Mesodermal cell (in vitro differentiated cells): ENCODE results near the gene SLC17A9.

Experiments used
- H3K27ac ChIP-seq: 2 replicates; pipeline ENCODE4 v1.7.0; 2013; ENCODE audit warnings: mild to moderate bottlenecking, low read depth, low read length, moderate library complexity; ENCODE audit not compliant: severe bottlenecking
- H3K36me3 ChIP-seq: 2 replicates; pipeline ENCODE4 v1.7.1; 2013; ENCODE audit warnings: mild to moderate bottlenecking, low read length, moderate library complexity; ENCODE audit not compliant: control insufficient read depth, insufficient read depth
- H3K4me1 ChIP-seq: one replicate; pipeline ENCODE4 v1.7.1; 2013; ENCODE audit warnings: mild to moderate bottlenecking, low read length; ENCODE audit not compliant: insufficient read depth, control insufficient read depth, poor library complexity, severe bottlenecking
- H3K4me3 ChIP-seq: 2 replicates; pipeline ENCODE4 v1.7.0; 2013; ENCODE audit warnings: low read length, control low read depth, mild to moderate bottlenecking; ENCODE audit not compliant: insufficient read depth, poor library complexity, severe bottlenecking; ENCODE audit errors: extremely low read depth
- H3K9me3 ChIP-seq: 2 replicates; pipeline ENCODE4 v1.7.1; 2013; ENCODE audit warnings: mild to moderate bottlenecking, low read length, moderate library complexity; ENCODE audit not compliant: control insufficient read depth
- WGBS, 2 experiments: methylation state at CpG; one replicate each; pipeline ENCODE4 v1.1.5; 2013; ENCODE audit warnings: missing lambda C conversion rate in 2 of 2; ENCODE audit not compliant: insufficient coverage in 2 of 2; 5-methylcytosine and 5-hydroxymethylcytosine counted together

SLC17A9 gene

DNA sequence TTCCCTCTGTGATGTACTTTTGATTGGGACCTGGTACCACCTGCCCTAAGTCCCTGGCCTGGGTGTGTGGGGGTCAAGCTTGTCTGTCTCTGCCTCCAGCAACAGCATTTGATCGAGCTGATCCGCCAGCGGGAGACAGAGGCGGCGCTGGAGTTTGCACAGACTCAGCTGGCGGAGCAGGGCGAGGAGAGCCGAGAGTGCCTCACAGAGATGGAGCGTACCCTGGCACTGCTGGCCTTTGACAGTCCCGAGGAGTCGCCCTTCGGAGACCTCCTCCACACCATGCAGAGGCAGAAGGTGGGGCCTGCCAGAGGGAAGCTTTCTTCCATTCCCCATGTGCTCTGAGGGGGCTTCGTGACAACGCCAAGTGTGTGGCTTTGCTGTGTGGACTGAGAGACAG is 9.1 kb upstream of the SLC17A9 start:
- Histone ChIP-seq H3K9me3 (no peaks in the 10 kb centered on the region), H3K36me3 (peaks cover 85% of the 10 kb centered on the region), H3K4me1 (peaks cover 4% of the 10 kb centered on the region), H3K4me3 (no peak overlapping the region), H3K27ac (no peak overlapping the region)
- 89 to 98% methylated on average over 12 to 14 of the region's 14 CpGs for WGBS, 2 experiments

DNA sequence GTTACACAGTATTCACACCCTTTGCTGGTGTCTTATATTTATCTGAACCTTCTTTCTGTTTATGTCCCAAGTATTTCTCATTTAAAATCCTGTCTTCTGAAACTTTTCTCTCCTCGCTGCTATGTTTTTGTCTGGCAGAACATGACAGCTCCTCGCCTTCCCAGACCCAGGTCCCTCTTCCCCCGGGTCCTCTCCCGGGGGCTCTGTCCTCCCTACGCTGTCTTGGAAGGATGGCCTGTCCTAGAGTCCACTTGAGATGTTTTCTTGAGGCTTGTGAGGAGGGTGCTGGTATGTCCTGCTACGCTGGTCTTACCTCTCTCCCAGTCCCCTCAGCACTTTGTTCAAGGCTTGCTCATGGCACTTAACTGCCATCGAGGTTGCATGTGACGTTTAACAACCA is 8.3 kb upstream of the SLC17A9 start:
- Histone ChIP-seq H3K27ac (no peak overlapping the region), H3K9me3 (no peaks in the 10 kb centered on the region), H3K4me3 (no peak overlapping the region), H3K4me1 (peaks cover under 1% of the 10 kb centered on the region), H3K36me3 (peaks cover 92% of the 10 kb centered on the region)
- 96% methylated on average over 7 to 8 of the region's 8 CpGs for WGBS, 2 experiments

DNA sequence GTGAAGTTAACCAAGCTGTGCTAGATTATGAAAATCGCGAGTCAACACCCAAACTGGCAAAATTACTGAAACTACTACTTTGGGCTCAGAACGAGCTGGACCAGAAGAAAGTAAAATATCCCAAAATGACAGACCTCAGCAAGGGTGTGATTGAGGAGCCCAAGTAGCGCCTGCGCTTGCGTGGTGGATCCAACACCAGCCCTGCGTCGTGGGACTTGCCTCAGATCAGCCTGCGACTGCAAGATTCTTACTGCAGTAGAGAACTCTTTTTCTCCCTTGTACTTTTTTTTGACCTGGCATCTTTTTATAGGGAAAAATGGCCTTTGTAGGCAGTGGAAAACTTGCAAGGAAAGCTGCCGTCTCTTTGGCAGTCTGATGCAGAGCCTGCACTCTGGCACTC is 7.8 kb upstream of the SLC17A9 start:
- 91 to 97% methylated on average over 7 to 8 of the region's 10 CpGs for WGBS, 2 experiments
- no peak overlapping the region for H3K4me3 ChIP-seq
- no peaks in the 10 kb centered on the region for H3K4me1 ChIP-seq
- H3K36me3 ChIP-seq: peaks cover 93% of the 10 kb centered on the region
- H3K9me3 ChIP-seq: no peaks in the 10 kb centered on the region
- H3K27ac ChIP-seq: no peak overlapping the region

DNA sequence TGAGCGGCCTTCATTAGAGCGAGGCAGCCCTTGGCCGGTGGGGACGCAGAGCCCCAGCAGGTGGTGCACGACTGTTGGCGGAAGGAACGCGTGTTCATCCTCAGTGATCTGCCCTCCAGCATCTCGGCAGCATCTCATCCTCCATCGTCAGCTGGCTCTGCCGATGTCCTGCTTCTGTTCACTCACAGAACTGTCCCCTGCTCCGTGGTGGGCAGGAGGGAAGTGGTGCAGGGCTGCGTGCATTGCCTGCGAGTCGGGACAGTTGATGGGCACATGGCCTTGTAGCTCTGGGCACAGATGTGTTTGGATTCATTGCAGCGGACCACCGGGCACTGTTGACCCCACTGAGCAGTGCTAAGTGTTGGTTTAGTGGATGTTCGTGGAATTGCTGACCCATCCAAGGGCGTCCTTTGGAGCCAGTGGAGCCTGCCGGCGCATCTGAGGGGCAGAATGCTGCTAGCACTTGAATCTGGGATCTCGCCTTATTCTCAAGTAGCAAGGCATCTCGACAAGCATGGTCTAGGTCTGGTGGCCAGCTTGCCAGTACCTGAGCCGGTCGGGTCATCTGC is 6.7 kb upstream of the SLC17A9 start:
- 98 to 99% methylated on average over 23 to 25 of the region's 25 CpGs for WGBS, 2 experiments
- Histone ChIP-seq H3K4me3 (no peak overlapping the region), H3K36me3 (peaks cover 97% of the 10 kb centered on the region), H3K9me3 (no peaks in the 10 kb centered on the region), H3K4me1 (no peaks in the 10 kb centered on the region), H3K27ac (no peak overlapping the region)

DNA sequence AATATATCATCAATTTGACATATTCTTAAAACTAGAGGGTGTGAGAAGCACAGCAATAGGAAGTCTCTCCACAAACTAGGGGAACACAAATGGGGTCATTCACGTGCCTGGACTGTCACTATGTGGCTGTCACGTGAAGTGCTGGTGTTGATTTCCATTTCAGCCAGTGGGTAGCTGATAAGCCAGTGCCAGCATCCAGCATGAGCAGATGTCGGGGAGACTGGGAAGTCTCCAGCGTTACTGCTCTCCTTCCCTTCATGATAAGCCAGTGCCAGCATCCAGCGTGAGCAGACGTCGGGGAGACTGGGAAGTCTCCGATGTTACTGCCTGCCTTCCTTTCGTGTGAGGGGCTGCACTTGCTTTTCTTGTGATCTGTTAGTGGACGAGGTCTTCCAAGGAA is 5.6 kb upstream of the SLC17A9 start:
- Histone ChIP-seq H3K36me3 (peaks cover 89% of the 10 kb centered on the region), H3K4me3 (no peak overlapping the region)
- 89 to 98% methylated on average over 8 to 10 of the region's 10 CpGs for WGBS, 2 experiments

DNA sequence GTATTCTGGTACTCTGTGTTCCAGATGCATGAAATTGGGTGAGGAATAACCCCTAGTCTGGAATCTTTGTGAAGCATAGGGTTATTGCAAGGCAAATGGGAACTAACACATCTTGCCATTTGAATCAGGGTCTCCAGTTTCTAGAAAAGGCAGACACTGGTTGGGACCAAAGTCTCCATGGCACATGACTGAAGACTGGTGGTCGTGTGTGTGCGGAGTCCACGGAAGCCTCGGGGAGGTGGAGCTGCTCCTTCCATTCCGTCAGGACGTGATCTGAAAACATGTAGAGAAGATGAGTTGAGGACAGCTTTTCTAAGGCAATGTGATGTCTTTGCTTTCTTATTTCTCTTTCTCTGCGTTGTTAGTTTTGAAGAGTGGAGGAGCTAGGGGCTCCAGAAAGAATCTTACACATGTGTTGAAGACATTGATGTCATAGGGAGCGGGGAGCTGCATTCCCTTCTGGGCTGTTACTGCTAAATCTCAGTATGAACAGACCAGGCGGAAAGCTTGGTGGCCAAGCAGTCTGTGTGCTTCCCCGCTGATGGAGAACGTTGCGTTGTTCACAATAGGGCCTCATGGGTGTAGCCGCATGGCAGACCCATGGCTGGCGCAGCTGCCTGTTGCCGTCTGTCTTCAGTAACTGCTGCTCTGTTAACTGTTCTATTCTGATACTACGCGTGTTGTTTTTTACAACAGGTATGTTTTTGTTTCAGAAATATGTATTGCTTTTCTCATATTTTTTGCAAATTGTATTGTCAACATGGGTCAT is 4.8 kb upstream of the SLC17A9 start:
- Histone ChIP-seq H3K4me3 (no peak overlapping the region), H3K4me1 (no peaks in the 10 kb centered on the region), H3K36me3 (peaks cover 81% of the 10 kb centered on the region), H3K9me3 (no peaks in the 10 kb centered on the region), H3K27ac (no peak overlapping the region)
- 88 to 93% methylated on average over 14 to 16 of the region's 17 CpGs for WGBS, 2 experiments

More for the DNA sequence above, 5.6 kb upstream of the SLC17A9 start:
- no peak overlapping the region for H3K27ac ChIP-seq
- no peaks in the 10 kb centered on the region for H3K4me1 ChIP-seq
- H3K9me3 ChIP-seq: no peaks in the 10 kb centered on the region

DNA sequence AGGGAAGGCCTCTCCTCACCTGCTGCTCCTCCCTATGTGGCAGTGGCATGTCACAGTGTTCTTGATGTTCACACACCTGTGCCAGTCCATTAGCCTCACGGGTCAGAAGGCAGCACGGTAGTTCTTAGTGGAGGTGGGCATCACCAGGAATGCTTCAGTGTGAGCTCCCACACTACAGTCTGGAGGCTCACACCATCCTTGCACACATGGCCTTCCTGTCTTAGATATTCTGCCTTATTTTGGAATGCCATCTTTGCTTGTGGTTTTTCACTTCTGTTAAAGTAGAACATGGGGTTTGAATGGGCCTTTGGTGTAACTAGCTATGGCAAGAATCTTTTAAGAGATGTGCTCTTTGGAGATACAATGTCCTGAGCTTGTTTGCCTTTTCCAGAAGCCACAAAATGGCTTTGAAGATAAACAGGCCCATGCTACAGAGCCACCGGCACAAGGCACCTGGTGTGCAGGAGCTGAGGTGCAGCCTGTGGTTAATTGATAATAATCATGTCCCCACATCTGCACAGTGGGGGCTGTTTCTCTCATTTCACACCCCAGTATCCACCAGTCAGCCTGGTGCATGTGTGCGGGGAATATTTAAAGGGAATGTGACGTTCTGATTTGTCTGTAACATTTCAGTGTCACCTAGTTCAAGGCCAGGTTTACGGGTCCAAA is 3.2 kb upstream of the SLC17A9 start:
- H3K9me3 ChIP-seq: no peaks in the 10 kb centered on the region
- peaks cover 65% of the 10 kb centered on the region for H3K36me3 ChIP-seq
- H3K4me1 ChIP-seq: peaks cover 8% of the 10 kb centered on the region
- H3K27ac ChIP-seq: no peak overlapping the region
- no peak overlapping the region for H3K4me3 ChIP-seq
- WGBS, 2 experiments: 98 to 100% methylated on average over 3 to 5 of the region's 6 CpGs

DNA sequence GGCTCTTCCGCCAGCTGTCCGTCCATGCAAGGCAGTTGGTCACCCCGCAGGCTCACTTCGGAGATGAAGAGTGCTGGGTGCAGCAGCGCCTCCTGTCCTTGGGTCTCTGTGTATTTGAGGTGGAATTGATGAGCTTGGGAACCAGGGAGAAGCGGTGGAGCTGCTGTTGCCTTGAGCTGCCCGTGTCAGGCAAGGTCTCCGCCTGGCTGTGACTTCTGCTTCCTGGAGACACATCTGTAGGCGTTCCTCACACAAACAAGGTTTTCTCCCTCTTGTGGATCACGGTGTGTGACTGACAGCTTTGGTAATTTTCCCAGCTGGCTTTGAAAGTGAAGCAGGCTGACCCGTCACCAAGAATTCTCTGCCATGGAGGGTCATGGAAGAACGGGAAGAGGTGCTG is 2.5 kb upstream of the SLC17A9 start:
- Histone ChIP-seq H3K4me3 (no peak overlapping the region), H3K27ac (no peak overlapping the region), H3K9me3 (no peaks in the 10 kb centered on the region), H3K4me1 (peaks cover 13% of the 10 kb centered on the region), H3K36me3 (peaks cover 58% of the 10 kb centered on the region)
- 94 to 96% methylated on average over 4 to 12 of the region's 12 CpGs for WGBS, 2 experiments

DNA sequence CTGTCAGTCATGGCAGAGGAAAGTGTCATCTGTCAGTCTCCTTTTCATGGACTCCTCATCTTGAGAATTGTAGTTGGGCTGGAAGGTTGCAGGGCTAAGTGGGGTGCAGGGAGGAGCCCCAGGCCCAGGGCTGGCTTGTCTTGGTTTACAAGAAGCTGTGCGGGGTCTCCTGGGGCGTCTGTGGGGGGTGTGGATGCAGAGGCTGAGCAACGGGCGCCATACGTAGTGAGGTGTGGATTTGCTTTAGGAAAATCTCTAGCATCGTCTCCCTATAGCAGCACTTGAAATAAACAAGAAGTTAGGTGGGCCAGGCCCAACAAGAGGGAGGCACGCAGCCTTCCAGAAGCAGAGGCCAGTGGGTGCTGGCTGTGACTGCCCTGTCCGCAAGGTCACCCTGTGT is 1.8 kb upstream of the SLC17A9 start:
- 94 to 100% methylated on average over 6 to 8 of the region's 8 CpGs for WGBS, 2 experiments
- Histone ChIP-seq H3K4me1 (peaks cover 13% of the 10 kb centered on the region), H3K36me3 (peaks cover 51% of the 10 kb centered on the region)

DNA sequence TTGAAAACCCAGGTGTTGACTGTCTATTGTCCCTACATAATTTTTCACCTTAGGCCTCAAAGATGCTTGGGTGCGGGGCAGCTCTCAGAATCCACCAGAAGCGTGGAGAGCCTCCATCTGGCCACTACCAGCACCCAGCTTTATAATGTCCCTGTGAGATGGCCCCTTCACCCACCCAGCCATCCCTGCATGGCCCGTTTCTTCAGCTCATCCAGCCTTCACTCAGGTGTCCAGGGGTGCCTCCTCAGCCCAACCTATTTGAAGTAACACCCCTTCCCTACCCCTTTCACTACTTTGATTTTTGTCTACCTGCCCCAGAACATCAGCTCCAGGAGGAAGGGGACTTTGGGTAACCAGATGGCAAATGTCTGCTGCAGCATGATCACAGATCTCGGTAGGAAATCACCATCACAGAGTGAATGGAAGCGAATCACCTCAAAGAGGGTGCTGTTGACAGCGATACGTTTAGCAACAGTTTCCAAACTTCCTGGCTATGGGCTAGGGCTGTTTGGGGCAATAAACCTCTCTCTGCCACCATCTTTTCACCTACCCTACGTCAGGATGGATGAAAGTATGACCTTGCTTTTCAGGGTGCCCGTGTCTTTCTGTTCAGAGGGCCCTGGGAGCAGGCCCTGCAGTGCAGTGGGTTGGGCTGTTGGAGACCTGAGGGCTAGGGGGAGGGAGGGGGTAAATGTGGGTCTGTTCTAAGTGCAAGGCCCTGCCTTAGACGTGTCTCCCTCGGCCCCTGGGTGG is 1.2 kb upstream of the SLC17A9 start:
- Histone ChIP-seq H3K4me1 (peaks cover 16% of the 10 kb centered on the region), H3K36me3 (peaks cover 45% of the 10 kb centered on the region), H3K4me3 (no peak overlapping the region), H3K27ac (no peak overlapping the region), H3K9me3 (no peaks in the 10 kb centered on the region)
- 96 to 98% methylated on average over 9 to 10 of the region's 11 CpGs for WGBS, 2 experiments

More for the DNA sequence above, 1.8 kb upstream of the SLC17A9 start:
- Histone ChIP-seq H3K9me3 (no peaks in the 10 kb centered on the region), H3K4me3 (no peak overlapping the region), H3K27ac (no peak overlapping the region)
